SK-N-SH treated with all-trans-retinoic acid at 6 μM for 48 hours (cell line): Measurements from ENCODE around the gene CPA5.

Experiments used
- ATAC-seq: fragments of 200-7000 bp; cut with Tn5 transposase; 3 replicates; pipeline ENCODE4 v1.9.1; 2020; ENCODE audit warnings: mild to moderate bottlenecking, moderate library complexity
- ARNTL ChIP-seq: fragments of 450-650 bp; formaldehyde crosslinking; IDR thresholded peaks from 2 replicates; pipeline ENCODE4 v1.5.0; 2020; ENCODE audit warnings: low read depth, mild to moderate bottlenecking, moderate library complexity, borderline replicate concordance
- BACH2 ChIP-seq: fragments of 250-450 bp; sonication (Bioruptor Pico); IDR thresholded peaks from 2 replicates; pipeline ENCODE4 v1.9.0; 2021; ENCODE audit warnings: mild to moderate bottlenecking, borderline replicate concordance
- CSDC2 ChIP-seq: fragments of 250-450 bp; sonication (Bioruptor Pico); IDR thresholded peaks from 2 replicates; pipeline ENCODE4 v1.5.0; 2020; ENCODE audit warnings: mild to moderate bottlenecking, moderate library complexity
- CSRNP3 ChIP-seq: fragments of 250-450 bp; sonication (Bioruptor Pico); IDR thresholded peaks from 2 replicates; pipeline ENCODE4 v1.5.1; 2021; ENCODE audit warnings: mild to moderate bottlenecking, moderate library complexity
- ESRRG ChIP-seq: fragments of 250-450 bp; sonication (Bioruptor Pico); IDR thresholded peaks from 2 replicates; pipeline ENCODE4 v1.6.1; 2021; ENCODE audit warnings: mild to moderate bottlenecking
- GLIS3 ChIP-seq: fragments of 250-450 bp; sonication (Bioruptor Pico); IDR thresholded peaks from 2 replicates; pipeline ENCODE4 v1.5.0; 2020; ENCODE audit warnings: mild to moderate bottlenecking, moderate library complexity
- ISL1 ChIP-seq: fragments of 250-450 bp; sonication (Bioruptor Pico); IDR thresholded peaks from 2 replicates; pipeline ENCODE4 v2.1.2; 2022; ENCODE audit warnings: mild to moderate bottlenecking, moderate library complexity
- OSR1 ChIP-seq: fragments of 250-450 bp; sonication (Bioruptor Pico); IDR thresholded peaks from 2 replicates; pipeline ENCODE4 v1.8.0; 2022; ENCODE audit warnings: moderate library complexity, mild to moderate bottlenecking, inconsistent platforms
- PATZ1 ChIP-seq: fragments of 250-450 bp; sonication (Bioruptor Pico); IDR thresholded peaks from 2 replicates; pipeline ENCODE4 v1.8.0; 2020; ENCODE audit warnings: mild to moderate bottlenecking, moderate library complexity, borderline replicate concordance
- PPARA ChIP-seq: fragments of 250-450 bp; sonication (Bioruptor Pico); IDR thresholded peaks from 2 replicates; pipeline ENCODE4 v1.5.0; 2020; ENCODE audit warnings: mild to moderate bottlenecking, borderline replicate concordance
- RARB ChIP-seq: fragments of 250-450 bp; sonication (Bioruptor Pico); IDR thresholded peaks from 2 replicates; pipeline ENCODE4 v1.8.0; 2021; ENCODE audit warnings: mild to moderate bottlenecking, moderate library complexity
- SNAI2 ChIP-seq: fragments of 250-450 bp; sonication (Bioruptor Pico); IDR thresholded peaks from 2 replicates; pipeline ENCODE4 v1.5.0; 2020; ENCODE audit warnings: mild to moderate bottlenecking, moderate library complexity
- TCF4 ChIP-seq: fragments of 250-450 bp; sonication (Bioruptor Pico); IDR thresholded peaks from 2 replicates; pipeline ENCODE4 v1.8.0; 2021; ENCODE audit warnings: mild to moderate bottlenecking, moderate library complexity, borderline replicate concordance
- TOX ChIP-seq: fragments of 250-450 bp; sonication (Bioruptor Pico); IDR thresholded peaks from 2 replicates; pipeline ENCODE4 v1.8.0; 2021; ENCODE audit warnings: mild to moderate bottlenecking, moderate library complexity, borderline replicate concordance
- TSHZ2 ChIP-seq: fragments of 250-450 bp; sonication (Bioruptor Pico); IDR thresholded peaks from 2 replicates; pipeline ENCODE4 v1.5.0; 2020; ENCODE audit warnings: mild to moderate bottlenecking, moderate library complexity
- ZC3H10 ChIP-seq: fragments of 250-450 bp; sonication (Bioruptor Pico); IDR thresholded peaks from 2 replicates; pipeline ENCODE4 v1.5.1; 2021; ENCODE audit warnings: mild to moderate bottlenecking, moderate library complexity
- ZFP3 ChIP-seq: fragments of 250-450 bp; sonication (Bioruptor Pico); IDR thresholded peaks from 2 replicates; pipeline ENCODE4 v1.5.0; 2020; ENCODE audit warnings: mild to moderate bottlenecking, moderate library complexity
- ZFP30 ChIP-seq: fragments of 450-650 bp; formaldehyde crosslinking; IDR thresholded peaks from 2 replicates; pipeline ENCODE4 v1.5.0; 2022; ENCODE audit warnings: mild to moderate bottlenecking, moderate library complexity
- ZNF565 ChIP-seq: fragments of 450-650 bp; formaldehyde crosslinking; conservative IDR thresholded peaks from 2 replicates; pipeline ENCODE4 v1.5.0; 2020; ENCODE audit warnings: low read depth, mild to moderate bottlenecking, moderate library complexity
- ZNF70 ChIP-seq: fragments of 450-650 bp; formaldehyde crosslinking; IDR thresholded peaks from 2 replicates; pipeline ENCODE4 v1.5.0; 2020; ENCODE audit warnings: mild to moderate bottlenecking, moderate library complexity
- ZNF8 ChIP-seq: fragments of 450-650 bp; formaldehyde crosslinking; IDR thresholded peaks from 2 replicates; pipeline ENCODE4 v1.5.0; 2020; ENCODE audit warnings: mild to moderate bottlenecking, moderate library complexity
- TF ChIP-seq, protein P1 (sequence below): fragments of 250-450 bp; sonication (Bioruptor Pico); IDR thresholded peaks from 2 replicates; pipeline ENCODE4 v1.5.1; 2020; ENCODE audit warnings: low read depth, mild to moderate bottlenecking, moderate library complexity
- TF ChIP-seq, protein P2 (sequence below): fragments of 250-450 bp; sonication (Bioruptor Pico); IDR thresholded peaks from 2 replicates; pipeline ENCODE4 v1.8.0; 2021; ENCODE audit warnings: low read depth, mild to moderate bottlenecking, moderate library complexity, borderline replicate concordance

CPA5 gene

GRCh38 chr7:130401578-130401977 is 57.0 kb downstream of the CPA5 start (continued):
- no peak for TF ChIP-seq ZFP30
- no peak for TF ChIP-seq TCF4 (CRISPR knock-in tag)
- no peak for TF ChIP-seq RARB (CRISPR knock-in tag)
- no peak for TF ChIP-seq OSR1 (CRISPR knock-in tag)
- TF ChIP-seq PPARA (CRISPR knock-in tag): no peak
- no peak for TF ChIP-seq SNAI2 (CRISPR knock-in tag)
- TF ChIP-seq ESRRG (CRISPR knock-in tag): no peak

DNA sequence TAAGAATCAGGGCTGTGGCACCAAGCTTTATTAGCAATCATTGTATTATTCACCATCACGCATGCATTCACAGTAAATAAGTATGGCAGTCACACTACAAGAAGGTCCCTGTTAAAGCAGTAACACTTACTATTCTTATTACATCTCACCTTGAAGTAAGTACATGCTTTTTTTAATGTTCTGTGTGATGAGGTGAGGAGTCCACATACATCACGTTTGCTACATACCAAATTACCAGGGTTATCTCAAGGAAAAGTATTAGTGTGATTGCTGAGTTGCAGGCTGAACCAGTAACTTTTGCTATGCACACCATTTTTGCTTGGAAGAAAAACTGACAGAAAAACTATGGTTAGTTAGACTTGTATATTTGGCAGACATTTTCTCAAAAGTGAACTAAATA is 60.4 kb downstream of the CPA5 start:
- ATAC-seq: no peak
- no peak for TF ChIP-seq PPARA (CRISPR knock-in tag)
- no peak for TF ChIP-seq ZFP30
- TF ChIP-seq TOX (CRISPR knock-in tag): no peak
- TF ChIP-seq ESRRG (CRISPR knock-in tag): no peak
- TF ChIP-seq BACH2 (CRISPR knock-in tag): no peak
- TF ChIP-seq TSHZ2 (CRISPR knock-in tag): no peak
- TF ChIP-seq ZC3H10 (CRISPR knock-in tag): no peak
- no peak for TF ChIP-seq GLIS3
- no peak for TF ChIP-seq CSDC2
- no peak for TF ChIP-seq ZNF8
- no peak for TF ChIP-seq PATZ1 (CRISPR knock-in tag)
- TF ChIP-seq, protein P1, sequence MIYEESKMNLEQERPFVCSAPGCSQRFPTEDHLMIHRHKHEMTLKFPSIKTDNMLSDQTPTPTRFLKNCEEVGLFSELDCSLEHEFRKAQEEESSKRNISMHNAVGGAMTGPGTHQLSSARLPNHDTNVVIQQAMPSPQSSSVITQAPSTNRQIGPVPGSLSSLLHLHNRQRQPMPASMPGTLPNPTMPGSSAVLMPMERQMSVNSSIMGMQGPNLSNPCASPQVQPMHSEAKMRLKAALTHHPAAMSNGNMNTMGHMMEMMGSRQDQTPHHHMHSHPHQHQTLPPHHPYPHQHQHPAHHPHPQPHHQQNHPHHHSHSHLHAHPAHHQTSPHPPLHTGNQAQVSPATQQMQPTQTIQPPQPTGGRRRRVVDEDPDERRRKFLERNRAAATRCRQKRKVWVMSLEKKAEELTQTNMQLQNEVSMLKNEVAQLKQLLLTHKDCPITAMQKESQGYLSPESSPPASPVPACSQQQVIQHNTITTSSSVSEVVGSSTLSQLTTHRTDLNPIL (CRISPR knock-in tag): no peak
- TF ChIP-seq RARB (CRISPR knock-in tag): no peak
- no peak for TF ChIP-seq ZFP3 (CRISPR knock-in tag)
- TF ChIP-seq TCF4 (CRISPR knock-in tag): no peak
- TF ChIP-seq ZNF565 (CRISPR knock-in tag): no peak
- TF ChIP-seq ISL1 (CRISPR knock-in tag): no peak
- no peak for TF ChIP-seq ZNF70 (CRISPR knock-in tag)
- TF ChIP-seq ARNTL (CRISPR knock-in tag): no peak
- TF ChIP-seq OSR1 (CRISPR knock-in tag): no peak
- TF ChIP-seq, all 23 proteins: peak for 0

- ATAC-seq: peak; percentile 88
- no peak for TF ChIP-seq ARNTL (CRISPR knock-in tag)
- TF ChIP-seq ZNF70 (CRISPR knock-in tag): no peak
- no peak for TF ChIP-seq RARB (CRISPR knock-in tag)
- TF ChIP-seq ZC3H10 (CRISPR knock-in tag): 0 out of 2 replicates have a peak, but pooled peaks have one; percentile 14
- no peak; the same call in 1 of the 2 replicates for TF ChIP-seq TCF4 (CRISPR knock-in tag)
- TF ChIP-seq ESRRG (CRISPR knock-in tag): no peak
- no peak for TF ChIP-seq ZNF8
- peak; percentile 83 for TF ChIP-seq ISL1 (CRISPR knock-in tag)
- TF ChIP-seq, protein P2, sequence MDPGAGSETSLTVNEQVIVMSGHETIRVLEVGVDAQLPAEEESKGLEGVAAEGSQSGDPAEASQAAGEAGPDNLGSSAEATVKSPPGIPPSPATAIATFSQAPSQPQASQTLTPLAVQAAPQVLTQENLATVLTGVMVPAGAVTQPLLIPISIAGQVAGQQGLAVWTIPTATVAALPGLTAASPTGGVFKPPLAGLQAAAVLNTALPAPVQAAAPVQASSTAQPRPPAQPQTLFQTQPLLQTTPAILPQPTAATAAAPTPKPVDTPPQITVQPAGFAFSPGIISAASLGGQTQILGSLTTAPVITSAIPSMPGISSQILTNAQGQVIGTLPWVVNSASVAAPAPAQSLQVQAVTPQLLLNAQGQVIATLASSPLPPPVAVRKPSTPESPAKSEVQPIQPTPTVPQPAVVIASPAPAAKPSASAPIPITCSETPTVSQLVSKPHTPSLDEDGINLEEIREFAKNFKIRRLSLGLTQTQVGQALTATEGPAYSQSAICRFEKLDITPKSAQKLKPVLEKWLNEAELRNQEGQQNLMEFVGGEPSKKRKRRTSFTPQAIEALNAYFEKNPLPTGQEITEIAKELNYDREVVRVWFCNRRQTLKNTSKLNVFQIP (CRISPR knock-in tag): no peak
- TF ChIP-seq CSRNP3 (CRISPR knock-in tag): no peak
- no peak for TF ChIP-seq OSR1 (CRISPR knock-in tag)
- no peak for TF ChIP-seq ZFP30
- no peak for TF ChIP-seq PPARA (CRISPR knock-in tag)
- TF ChIP-seq, protein P1 (CRISPR knock-in tag): no peak
- TF ChIP-seq CSDC2: no peak
- no peak for TF ChIP-seq TOX (CRISPR knock-in tag)
- no peak for TF ChIP-seq BACH2 (CRISPR knock-in tag)
- no peak for TF ChIP-seq ZFP3 (CRISPR knock-in tag)
- no peak for TF ChIP-seq ZNF565 (CRISPR knock-in tag)
- TF ChIP-seq SNAI2 (CRISPR knock-in tag): no peak
- TF ChIP-seq GLIS3: peak; percentile 27; the same call in 1 of the 2 replicates
Observed at GRCh38 chr7:130409067-130409711, 64.6 kb downstream of the CPA5 start.
